GM18505 (cell line): ENCODE measurements around the gene AUTS2.

Experiments used
- ATAC-seq: cut with Tn5 transposase; IDR thresholded peaks from one replicate; pipeline ENCODE4 v1.9.1; 2021; ENCODE audit not compliant: unreplicated experiment
- POLR2A ChIP-seq: IDR thresholded peaks from 4 replicates; pipeline ENCODE4 v1.6.1; 2011; ENCODE audit warnings: borderline replicate concordance; ENCODE audit not compliant: insufficient read depth, insufficient read length; ENCODE audit errors: extremely low read depth

AUTS2 gene

GRCh38 chr7:70761711-70762328 is 1163.5 kb downstream of the AUTS2 start:
- no peak for TF ChIP-seq POLR2A
- no peak for ATAC-seq

- TF ChIP-seq POLR2A, result no peak
- no peak for ATAC-seq
Observed at GRCh38 chr7:70762696-70763095, 1164.4 kb downstream of the AUTS2 start.

DNA sequence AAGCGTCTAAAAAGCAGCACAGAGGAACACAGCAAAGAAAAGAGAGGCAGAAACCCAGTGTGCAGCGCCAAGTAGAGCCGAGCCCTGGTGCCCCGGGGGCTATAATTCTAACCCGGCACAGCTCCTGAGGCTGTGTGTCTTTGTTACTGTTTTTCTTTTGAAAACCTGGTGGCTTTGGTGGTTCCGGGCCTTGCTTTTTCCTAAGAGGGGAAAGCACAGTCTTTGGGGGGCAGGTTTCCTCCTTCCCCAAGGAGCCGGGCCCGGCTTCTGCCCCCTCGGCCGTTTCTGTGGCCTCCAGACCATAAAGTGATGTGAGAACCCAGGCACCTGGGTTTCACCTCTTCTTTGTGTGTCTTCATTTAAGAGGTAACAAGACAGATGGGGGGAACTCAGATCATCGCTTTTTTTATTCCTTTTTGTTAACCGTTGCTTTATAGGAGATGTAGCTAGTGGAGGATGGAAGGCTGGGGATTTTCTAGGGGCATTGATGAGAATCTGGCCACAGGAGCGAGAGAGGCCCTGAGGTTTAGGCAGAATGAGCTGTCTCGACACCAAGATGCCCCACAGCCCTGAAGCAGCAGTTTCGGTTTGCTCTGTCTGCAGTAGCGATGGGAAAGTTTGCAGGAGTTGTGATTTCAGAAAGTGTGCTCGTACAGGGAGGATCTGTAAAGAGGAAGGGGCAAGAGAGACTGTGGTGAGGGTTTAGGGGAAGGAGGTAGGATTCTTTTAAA is 1165.9 kb downstream of the AUTS2 start:
- TF ChIP-seq POLR2A, result no peak
- peak; percentile 85 for ATAC-seq

DNA sequence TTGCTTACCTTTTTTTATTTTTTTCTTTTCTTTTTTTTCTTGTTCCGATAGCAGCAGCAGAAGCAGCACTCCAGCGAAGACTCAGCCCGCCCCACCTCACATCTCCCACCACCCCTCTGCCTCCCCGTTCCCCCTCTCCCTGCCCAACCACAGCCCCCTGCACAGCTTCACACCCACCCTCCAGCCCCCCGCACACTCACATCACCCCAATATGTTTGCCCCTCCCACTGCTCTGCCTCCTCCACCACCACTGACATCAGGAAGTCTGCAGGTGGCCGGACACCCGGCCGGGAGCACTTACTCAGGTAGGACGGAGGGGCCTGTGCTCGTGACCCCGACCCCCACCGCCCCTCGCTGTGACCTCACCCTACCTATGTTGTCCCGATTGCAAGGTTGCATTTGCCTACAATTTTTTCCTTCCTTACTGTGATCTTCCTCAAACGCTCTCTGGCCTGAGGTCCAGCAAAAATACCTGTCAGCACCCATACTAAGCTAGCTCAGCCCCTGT is 1166.5 kb downstream of the AUTS2 start:
- TF ChIP-seq POLR2A, result no peak
- ATAC-seq, result no peak

GRCh38 chr7:70765651-70766050 is 1167.4 kb downstream of the AUTS2 start:
- ATAC-seq, result no peak

DNA sequence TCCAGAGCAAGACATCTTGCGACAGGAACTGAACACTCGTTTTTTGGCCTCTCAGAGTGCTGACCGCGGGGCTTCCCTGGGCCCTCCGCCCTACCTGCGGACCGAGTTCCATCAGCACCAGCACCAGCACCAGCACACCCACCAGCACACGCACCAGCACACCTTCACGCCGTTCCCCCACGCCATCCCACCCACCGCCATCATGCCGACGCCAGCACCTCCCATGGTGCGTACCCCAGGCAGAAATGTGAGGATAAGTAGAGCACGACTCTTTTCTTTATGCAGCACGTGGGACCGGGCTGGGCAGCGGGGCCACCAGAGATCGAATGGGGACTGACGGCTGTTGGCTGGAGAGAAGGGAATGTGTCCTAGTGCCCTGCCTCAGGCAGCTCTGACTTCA is 1167.8 kb downstream of the AUTS2 start:
- ATAC-seq, result no peak
- TF ChIP-seq POLR2A, result no peak

More at GRCh38 chr7:70765651-70766050, 1167.4 kb downstream of the AUTS2 start:
- TF ChIP-seq POLR2A, result no peak

DNA sequence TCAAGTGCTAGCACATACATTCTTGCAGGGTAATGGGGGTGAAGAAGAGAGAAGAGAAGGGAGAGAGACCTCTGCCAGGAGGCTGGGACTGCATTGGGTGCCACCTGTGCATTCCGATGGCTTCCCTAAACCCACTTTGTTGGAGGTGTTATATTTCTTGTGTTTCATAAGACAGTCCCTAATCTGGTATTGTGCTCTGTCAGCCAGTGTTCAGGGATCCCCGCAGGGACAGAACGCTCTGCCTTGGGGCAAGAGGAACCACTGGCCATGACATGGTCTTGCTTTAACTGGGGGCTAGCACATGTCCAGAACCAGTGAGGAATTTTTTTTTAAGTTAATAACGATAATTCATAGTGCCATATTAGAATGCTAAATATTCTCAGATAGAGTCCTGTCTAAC is 1168.4 kb downstream of the AUTS2 start:
- no peak for TF ChIP-seq POLR2A
- no peak for ATAC-seq

GRCh38 chr7:70770154-70770553 is 1171.9 kb downstream of the AUTS2 start:
- ATAC-seq, result no peak
- TF ChIP-seq POLR2A, result no peak

GRCh38 chr7:70771451-70771850 is 1173.2 kb downstream of the AUTS2 start:
- no peak for ATAC-seq
- no peak for TF ChIP-seq POLR2A

DNA sequence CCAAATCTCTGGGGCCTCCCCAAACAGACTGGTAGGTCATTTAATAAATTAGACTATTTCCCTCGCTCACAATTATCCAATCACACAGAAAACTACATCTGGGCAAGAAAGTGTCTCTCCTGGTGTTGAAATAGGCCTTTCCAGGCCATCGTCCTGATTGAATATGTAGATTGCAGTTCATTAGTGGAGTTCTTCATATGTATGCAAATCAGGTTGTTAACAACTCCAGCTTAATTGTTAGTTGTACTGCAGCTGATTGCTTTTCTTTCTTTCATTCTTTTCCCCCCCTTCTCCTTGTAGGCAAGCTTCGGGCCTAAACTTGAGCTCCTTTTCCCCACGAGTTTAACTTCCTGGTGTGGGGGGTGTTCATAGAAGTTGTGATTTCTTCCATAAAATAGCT is 1174.6 kb downstream of the AUTS2 start:
- ATAC-seq, result no peak
- TF ChIP-seq POLR2A, result no peak

GRCh38 chr7:70773406-70773805 is 1175.1 kb downstream of the AUTS2 start:
- no peak for TF ChIP-seq POLR2A
- no peak for ATAC-seq

DNA sequence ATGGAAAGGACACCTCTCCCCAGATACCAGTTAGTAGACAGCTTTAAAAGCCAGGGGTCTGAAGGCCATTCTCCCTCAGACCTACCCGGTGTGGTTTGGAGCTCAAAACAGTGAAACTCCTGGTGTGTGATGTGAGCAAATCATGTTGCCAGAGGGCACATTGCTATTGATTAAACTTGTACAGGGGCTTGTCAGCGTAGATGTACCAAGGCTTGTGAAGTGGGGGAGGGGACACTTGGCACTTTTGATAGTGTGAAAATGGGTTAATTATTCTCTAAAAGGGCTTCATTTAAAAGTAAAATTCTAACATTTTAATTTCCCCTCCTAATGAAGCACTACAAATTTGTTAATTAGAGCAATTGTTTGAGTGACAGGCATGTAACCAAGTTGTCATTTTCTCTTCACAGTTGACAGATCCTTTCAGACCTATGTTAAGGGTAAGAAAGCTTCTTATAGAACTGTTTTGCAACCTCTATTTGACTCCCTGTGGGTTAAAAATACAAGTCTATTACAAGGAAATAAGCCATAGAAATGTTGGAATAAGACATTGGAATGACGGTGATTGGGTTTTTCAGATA is 1176.8 kb downstream of the AUTS2 start:
- no peak for ATAC-seq
- TF ChIP-seq POLR2A, result no peak

DNA sequence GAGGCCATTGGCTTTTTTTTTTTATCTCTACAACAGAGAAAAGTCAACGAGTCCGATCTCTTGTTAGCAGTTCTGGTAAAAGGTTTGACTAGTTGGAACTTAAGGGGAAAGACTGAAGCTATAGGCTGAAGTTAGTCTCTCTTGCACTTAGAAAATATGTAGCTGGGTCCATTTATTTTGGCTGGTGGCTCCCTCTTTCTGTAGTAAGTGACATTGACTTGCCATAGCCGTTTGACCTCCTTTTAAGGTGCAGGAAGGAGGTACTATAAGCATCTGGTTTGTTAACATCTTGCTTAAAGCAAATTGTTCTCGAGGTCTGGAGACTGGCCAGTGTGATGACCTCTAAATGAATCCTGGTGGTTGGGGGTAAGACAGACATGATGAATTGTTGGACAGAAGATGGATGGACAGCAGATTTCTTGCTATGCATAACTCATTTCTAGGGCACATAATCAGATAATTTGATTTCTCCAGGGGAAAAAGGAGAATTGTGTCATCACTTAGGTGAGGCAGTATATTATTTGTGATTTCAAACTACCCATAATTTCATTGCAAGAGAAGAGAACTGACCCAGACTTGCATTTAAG is 1177.4 kb downstream of the AUTS2 start:
- no peak for ATAC-seq
- TF ChIP-seq POLR2A, result no peak
